NCI-H526 treated with DMSO at 0.1 percent for 48 hours (cell line): Measurements from ENCODE around the gene TBCD.
A peak's percentile ranks its signal among the peaks of the same experiment; 100 is the strongest.

Experiments used
- DNase-seq: peaks from one replicate; lab custom pipeline; 2025; lab: John Stamatoyannopoulos, UW

The TBCD gene

DNA sequence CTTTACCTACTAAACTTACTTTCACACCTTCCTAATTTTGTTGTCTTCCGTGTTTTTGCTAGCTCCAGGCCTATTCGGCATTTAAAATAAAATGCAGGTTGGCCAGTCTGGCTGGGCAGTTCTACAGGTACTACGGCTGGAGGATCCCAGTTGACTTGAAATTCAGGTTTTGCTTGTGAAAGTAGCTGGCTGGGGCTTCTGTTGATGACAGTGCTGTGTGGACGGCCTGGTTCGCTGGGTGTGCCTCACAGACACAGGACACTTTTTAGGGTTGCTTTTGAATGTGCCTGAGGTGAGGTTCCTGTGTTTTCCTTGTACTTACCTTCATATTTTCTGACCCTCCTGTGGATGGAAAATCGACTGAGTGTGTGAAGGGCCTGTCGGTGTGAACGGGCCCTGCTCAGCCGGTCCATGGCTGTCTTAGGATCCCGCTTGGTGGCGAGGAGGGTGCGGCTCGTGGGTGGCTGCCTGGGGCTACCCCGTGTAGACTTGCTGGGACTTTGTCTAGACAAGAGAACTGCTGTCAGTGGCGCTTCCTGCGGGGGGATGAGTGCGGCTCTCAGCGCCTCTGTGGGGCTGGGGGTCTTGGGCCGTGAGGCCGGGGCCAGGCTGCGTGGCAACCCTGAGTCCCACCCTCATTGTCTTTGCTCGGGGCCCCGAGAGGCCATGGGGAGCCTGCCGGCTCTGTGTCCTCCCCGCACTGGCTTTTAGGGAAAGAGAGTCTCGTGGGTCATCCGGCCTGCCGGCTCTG lies 106.7 kb downstream of the TBCD start:
- no peak for DNase-seq

DNA sequence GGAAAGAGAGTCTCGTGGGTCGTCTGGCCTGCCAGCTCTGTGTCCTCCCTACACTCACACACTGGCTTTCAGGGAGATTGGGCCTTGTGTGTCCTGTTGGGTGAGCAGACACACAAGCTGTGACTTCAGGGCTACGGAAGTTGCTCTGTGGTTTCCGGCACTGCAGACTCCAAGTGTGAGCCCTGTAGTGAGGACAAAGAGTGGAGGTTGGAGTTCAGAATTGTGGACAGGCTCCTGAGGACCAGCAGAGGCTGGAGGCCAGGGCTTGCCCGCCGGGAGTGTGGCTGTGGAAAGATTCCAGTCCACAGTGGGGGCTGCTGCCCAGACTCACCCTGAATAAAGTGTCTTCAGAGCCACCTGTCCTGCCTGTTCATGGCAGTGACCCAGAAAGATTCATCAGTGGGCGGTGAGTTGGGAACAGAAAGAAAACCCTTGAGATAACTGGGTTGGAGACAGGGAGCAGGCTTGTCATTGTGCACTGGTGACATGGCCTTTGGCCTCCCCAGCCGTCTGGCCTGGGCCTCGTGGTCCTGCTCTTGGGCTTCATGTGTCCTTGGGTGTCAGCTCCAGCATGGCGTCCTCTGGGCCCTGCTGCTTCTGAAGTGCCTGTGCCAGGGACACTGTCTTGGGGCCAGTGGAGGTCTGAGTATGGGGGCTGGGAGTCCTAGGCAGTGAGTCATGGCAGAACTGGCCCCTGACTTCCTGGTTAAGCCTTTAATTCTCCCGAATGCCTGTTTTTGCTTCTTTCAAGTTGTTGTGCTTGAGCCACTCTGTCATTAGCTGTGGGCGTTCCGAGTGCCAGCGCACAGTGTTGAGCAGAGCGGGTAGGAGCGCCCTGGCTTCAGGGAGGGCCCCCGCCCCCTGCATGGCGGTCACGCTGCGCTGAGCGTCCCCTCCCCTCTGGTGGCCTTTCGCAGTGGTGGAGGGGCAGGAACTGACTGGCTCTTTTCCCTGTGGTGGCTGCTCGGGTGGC lies 107.9 kb downstream of the TBCD start:
- DNase-seq, result no peak

DNA sequence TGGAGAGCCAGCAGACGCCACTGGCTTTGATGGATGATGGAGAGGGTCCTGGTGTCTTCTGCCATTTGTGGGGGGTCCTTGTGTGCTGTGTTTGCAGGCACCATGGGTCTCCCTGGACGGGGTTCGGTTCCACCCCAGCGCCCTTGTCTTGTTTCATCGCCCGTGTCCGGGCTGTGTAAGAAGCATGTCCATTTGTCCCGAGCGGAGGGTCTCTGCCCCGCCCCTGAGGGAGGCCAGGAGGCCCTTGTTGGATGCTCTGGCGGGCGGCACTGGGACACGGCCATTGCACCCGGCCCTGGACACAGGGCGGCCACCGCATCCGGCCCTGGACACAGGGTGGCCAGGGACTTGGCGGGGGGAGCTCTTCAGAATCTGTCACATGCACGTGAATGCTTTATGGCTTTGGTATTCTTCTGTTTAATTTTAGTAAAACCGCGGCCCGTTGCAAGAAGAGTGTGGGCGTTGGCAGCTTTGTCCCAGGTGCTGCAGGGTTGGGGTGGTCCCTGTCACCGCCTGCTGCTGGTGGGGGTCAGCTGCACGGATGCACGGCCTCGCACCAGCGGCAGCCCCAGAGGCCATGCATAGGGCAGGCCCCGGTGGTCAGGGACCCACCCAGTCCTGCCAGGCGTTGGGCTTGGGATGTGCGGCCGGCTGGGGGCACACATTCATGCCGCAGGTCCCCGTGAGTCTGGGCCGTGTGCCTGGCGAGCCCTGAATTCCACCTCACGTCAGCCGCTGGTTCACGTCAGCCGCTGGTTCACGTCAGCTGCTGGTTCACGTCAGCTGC lies 108.9 kb downstream of the TBCD start:
- no peak for DNase-seq

DNA sequence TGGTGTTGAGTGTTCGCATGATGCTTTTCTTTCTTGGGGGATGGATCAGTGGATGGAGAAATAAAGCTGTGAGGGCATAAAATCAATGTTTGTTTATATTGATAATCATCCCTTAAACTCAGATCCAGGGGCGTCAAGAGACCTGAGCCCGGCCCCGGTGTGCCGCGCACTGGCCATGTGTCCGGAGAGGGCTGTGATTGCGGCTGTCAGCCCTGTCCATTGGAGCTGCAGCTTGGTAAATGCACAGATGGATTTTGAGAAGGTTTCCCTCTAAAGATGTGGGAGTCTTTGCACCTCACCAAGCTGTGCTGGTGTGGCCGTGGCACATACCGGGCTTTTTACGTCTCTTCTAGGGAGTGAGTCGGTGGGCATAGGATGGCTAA lies 109.5 kb downstream of the TBCD start:
- DNase-seq, result no peak

DNA sequence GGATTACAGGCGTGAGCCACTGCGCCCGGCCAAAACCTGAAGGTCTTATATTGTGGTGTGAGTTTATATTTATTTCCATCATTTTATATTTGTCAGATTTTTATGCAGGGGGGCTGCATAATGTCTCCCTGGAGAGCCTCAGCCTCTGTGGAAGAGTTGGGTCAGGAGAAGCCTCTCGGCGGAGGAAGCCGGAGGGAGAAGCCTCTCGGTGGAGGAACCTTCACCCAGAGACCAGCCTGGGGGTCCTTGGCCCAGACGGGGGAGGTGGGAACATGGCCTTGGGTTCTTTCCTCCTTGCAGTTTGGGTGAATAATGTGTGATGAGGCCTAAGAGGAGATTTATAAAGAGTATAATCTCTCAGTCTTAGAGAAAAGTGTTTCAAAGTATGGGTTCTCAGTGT lies 110.3 kb downstream of the TBCD start:
- no peak for DNase-seq

DNA sequence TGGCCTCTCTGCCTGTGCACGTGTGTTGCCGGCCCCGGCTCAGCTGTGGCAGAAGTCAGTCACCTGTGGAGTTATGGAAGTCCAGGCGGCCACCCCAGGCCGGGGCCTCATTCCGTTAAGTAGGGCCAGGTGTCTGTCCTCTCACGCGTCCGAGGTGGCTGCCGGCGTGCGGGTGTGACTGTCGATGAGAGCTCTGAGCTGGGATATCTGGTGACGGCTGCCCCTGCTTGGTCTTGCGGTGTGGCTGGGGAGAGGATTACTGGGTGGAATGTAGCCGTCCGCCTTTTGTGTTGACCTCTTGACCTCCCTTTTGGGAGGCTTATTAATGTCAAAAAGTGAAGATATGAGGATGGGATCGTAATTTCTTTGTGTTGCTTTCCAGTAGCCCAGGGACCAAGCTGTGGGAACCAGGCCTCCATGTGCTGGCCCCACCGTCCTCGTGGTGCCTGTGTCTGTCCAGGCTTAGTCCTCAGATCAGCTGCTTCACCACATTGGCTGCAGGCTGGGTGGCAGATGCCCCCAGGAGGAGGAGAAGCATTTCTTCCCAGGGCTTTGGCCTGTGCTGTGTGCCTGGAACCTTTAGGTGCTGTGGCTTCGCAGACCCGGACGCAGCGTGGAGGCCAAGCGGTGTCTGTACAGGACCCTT lies 111.0 kb downstream of the TBCD start:
- no peak for DNase-seq

DNA sequence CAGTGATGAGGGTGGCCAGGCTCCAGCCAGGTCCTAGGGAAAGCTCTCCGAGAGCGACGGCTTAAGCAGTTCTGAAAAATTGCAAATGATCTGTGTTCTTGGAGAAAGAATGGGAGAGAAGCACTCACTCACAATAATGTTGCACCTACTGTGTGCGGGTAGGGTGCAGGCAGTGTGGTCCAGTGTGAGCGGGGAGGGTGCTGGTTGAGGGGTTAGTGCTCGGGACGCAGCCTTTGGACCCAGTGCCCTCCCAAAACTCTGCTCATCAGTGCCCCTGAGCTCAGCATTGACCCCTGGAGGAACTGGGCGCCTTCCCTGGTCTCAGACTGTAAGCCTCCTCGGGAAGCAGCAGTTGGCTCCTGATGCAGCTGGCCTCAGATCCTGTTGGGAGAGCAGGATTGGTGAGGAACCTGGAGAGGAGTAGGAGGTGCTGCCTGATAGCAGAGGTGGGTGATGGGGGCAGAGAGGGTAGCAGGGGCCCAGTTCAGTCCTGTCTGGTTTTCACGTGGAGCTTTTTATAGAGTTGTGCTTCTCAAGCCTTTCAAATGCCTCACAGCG lies 111.6 kb downstream of the TBCD start:
- no peak for DNase-seq

DNA sequence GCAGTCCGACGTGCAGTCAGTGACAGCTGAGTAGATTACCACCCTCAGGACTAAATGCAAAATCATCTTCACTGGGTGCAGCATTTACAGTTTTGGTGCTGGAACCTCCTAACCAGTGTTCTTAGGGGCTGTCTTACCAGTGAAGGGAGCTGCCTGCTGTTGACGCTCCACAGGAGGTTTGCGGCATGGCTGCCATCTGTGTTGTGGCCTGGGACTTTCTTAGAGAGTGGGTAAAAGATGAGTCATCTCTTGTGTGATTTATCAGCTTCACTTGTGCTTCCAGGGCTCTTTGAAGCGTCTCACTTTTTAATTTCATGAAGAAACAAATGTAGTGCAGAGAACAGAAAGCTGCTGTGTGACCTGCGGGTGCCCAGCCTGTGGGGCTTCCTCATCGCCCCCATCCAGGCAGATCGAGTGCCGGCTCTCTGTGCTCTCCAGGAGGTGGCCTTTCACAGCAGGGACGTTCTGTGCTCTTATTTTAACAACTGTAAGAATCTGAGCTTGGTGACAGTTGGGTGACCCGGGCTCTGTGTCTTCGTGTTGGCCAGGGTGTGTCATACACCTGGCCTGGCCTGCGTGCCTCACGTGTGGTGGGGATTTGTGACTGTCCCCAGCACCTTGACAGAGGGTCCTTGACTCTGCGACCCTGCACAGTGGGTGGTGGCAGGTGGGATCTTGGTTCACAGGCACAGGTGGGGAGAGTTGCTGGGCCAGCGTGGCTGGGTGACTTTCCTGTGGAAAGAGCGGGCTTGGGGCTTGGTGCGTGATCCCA lies 112.3 kb downstream of the TBCD start:
- no peak for DNase-seq

DNA sequence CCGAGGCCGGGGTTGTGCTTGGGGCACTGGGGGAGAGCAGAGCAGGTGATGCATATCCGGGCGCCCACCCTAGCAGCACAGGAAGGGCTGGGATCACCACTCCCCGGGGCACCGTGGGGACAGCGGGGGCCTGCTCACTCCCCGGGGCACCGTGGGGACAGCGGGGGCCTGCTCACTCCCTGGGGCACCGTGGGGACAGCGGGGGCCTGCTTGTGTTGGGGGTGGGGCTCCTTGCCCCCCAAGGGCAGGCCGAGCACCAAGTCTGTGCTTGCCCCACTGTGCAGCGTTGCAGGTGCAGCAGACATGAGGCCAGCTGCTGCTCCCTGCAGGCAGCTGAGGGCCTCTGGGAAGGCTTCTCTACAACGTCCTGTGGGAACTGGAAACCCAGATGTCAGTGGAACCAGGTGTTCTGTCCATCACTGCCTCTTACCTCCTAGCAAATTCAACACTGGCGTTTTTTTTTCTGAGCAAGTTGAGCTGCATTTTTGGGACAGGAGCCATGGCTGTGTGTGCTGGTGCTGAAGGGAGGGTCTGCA lies 112.9 kb downstream of the TBCD start:
- DNase-seq, result no peak

DNA sequence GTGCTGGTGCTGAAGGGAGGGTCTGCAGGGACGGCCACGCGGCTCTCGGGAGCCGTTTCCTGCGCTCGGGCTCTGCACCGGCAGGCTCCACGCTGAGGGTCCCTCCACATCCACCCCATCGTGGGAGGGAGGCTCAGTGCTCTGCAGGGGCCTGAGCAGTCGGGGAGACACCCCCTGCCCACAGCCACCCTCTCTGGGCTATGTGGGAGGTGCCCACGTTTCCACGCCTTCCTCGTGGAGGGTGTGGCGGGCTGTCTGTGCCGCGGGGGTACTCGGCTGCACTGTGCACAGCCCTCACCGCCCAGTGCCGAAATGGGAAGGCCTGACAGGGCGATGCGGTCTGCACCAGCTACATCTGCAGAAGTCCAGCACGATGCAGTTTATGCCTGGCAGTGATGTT lies 113.4 kb downstream of the TBCD start:
- DNase-seq, result no peak

DNA sequence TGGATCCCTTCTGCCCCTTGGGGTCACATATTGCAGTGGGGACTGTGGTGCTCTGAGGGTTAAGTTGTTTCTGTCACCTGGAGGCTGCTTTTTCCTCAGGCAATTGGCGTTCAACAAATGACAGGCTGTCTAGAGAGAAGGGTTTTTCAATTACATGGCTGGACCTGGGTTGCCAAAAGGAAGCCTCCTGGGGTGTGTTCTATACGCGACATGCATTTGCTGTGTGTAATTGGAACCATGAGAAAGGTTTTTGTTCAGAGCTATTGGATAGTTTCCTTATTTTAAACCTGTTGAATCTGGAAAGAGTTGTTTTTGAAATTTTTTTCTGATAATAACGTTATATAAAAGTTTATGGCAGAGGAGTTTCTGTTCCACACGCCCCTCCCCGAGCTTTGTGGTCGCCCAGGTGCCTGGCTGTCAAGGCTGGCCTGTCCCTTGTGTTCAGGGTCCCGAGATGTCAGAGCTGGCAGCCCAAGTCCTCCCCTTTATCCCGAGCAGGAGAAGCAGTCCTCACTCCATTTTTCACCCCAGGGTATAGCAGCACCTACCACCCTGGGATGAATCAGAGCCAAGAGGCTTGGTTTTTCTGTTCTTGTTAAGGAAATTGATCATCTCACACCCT lies 114.0 kb downstream of the TBCD start:
- no peak for DNase-seq

DNA sequence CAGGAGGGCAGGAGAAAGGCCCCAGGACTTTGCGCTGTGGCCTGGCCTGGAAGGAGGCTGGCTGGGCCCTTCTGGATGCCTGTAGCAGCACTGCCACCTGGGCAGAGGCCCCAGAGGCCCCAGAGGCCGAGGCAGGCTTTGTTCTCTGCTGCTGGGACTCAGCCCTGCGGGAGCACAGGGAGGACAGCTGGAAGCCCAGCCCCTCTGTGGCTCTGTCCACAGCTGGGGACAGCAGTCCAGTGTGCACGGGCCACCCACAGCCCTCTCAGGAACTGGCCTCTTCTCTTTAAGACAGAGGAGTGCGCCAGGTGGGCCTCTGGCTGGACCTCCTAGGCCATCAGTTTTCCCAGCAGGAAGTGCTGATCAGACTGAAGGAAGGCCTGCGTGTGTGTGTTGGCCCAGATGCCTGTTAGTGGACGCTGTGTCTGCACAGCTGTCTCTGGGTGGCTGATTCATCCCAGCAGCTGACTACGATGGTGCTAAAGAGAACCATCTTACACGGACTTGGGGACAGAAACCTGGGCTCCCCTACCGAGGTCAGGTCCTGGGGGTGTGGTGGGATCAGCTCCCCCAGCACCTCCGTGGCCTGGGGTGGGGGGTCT lies 114.8 kb downstream of the TBCD start:
- DNase-seq, result no peak

DNA sequence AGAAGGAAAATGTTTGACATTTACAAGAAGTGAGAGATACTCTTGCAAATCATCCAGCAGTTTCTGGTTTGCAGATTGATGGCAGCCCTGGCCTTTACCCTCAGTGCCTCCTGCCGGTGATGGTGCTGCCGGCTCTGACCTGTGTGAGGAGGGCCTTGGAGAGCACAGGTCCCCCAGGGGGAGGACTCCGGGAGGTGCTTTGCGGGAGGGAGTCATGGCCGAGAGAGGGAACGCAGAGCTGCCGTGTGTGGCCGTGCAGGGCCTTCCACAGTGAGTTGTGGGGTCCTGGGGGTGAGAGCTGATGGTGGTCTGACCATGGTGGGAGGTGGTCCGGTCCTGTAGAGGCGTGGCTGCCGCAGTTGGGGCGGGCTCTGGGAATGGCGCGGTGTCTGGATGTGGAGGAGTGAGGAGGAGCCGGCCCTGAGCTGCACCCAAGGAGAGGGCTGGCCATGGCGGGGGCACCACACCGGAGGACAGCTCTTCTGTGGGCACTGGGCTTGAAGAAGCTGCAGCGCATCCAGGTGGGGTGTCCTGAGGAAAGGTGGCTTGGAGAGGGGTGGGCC lies 116.0 kb downstream of the TBCD start:
- DNase-seq, result no peak

DNA sequence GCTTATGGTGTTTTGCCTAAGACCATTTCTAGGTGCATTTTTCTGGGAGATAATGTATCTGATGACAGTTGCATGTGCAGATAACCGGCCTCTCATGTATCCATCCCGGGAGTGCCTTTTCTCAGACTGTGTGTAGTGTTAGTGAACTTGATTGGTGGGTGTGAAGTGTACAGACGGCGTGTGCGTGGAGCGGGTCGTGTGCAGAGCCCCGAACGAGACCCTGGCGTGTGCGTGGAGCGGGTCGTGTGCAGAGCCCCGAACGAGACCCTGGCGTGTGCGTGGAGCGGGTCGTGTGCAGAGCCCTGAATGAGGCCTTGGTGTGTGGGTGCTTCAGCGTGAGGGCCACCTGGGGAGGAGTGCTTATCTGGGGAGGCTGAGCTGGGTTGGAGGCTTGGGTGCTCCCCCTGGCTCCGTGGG lies 116.9 kb downstream of the TBCD start:
- DNase-seq, result peak; percentile 85

DNA sequence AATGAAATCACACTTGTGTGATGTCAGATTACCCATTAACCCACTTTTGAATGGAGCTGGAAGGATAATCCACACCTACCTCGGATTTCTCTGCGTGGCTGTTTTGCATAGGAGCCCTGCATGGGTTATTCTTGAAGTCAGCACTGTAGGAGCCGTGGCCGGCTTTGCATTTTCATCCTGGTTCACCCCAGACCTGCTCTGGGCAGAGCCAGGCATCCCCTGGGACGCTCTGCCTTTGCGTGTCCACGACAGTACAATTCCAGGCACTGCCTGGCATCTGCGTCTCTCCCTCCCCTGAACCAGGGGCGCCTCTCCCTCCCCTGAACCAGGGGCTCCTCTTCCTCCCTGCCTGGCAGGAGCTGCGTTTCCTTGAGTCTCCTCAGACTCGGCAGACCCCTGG lies 117.7 kb downstream of the TBCD start:
- DNase-seq, result peak; percentile 73

DNA sequence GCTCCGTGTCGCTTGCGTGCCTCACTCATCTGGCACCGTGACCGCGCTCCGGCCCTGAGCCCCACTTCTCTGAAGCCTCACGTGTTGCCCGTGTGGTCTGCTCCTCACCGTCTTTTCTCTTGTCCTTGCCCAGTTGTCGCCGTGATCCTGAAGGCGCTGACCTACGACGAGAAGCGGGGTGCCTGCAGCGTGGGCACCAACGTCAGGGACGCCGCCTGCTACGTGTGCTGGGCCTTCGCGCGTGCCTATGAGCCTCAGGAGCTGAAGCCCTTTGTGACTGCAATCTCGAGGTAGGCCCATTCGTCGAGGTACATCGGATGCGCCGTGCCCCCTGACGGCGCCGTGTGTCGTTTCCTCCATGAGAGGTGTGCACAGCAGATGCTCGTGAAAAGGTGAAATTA lies 118.2 kb downstream of the TBCD start:
- no peak for DNase-seq

DNA sequence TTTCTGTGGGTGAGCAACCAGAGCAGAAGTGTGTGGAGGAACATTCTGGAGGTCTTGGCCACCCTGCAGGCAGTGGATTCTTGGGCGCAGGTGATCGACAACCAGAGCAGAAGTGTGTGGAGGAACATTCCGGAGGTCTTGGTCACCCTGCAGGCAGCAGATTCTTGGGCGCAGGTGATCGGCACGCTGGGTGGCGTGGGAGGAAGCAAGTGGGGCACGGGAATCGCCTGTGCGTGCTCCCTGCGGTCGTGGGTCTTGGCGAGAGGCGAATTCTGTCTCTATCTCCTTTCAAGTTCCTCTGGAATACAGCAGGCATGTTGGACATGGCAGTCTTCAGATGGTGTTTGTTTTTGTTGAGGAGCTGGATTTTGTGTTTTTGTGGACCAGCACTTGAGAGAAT lies 118.7 kb downstream of the TBCD start:
- no peak for DNase-seq

DNA sequence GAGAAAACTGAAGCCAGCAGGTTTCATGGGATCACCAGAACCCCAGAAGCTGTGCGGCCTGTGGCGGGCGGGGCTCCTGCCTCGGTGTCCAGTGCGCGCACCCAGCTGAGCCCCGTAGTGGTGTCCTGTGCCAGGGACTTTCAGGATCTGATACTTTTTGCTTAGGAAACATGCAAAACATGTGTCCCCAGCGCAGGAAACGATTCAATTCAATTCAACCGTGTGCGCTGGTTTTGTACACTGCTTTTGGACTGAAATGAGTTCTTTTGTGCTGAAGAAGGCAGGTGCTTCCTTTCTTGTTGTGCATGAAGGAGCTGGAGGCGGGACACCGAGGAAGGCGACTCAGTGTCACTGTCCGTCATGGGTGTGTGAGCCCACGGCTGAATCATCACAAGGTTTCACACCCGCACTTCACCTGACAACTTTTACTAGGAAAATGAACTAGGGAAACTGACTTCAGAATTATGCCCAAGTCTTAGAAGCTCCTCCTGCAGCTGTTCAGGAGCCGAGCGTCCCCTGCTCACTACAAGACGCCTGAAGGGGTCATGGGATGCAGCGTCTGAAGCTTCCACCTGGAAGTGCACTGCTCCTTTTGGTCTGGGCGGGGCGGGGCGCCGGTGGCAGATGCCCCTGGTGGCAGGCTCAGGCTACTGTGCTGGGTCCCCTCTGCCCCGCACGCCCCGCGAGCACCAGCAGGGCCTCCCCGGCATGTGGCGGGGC lies 119.4 kb downstream of the TBCD start:
- no peak for DNase-seq
